Panc1 (cell line): ENCODE data around the gene PLCB4. TPM values are rescaled to one million over a fixed set of nuclear protein-coding genes. Genes with fewer than 3 reads are reported as not detected.

Experiments
- ATAC-seq: fragments of 200-7000 bp; cut with Tn5 transposase; 2 replicates; pipeline ENCODE4 v1.9.1; 2020; ENCODE audit warnings: mild to moderate bottlenecking, moderate library complexity
- BruUV-seq: library from RNA; stranded (reverse); fragments of 400-500 nt; replicated peaks from 2 replicates; lab custom pipeline; 2021; lab: Mats Ljungman, UMichigan
- CTCF ChIA-PET: fragments of 300-600 bp; sonication (Branson Sonifier 250); formaldehyde crosslinking; loops from one replicate; lab custom pipeline; 2022; ENCODE audit warnings: antibody characterized with exemption; lab: Charles Lee
- POLR2A ChIA-PET: fragments of 300-600 bp; sonication (Branson Sonifier 250); formaldehyde crosslinking; loops from one replicate; lab custom pipeline; 2022; ENCODE audit warnings: antibody characterized with exemption; lab: Charles Lee
- DNase-seq: peaks from one replicate; pipeline ENCODE4 v3.0.0-alpha.2; 2010; ENCODE audit warnings: low read depth, low spot score
- H3K27ac ChIP-seq: 2 replicates; pipeline ENCODE4 v1.5.1; 2011; ENCODE audit warnings: mild to moderate bottlenecking, low read length, inconsistent platforms
- H3K27me3 ChIP-seq: fragments of 200-500 bp; sonication (Bioruptor generic); 2 replicates; pipeline ENCODE4 v1.6.0; 2014; ENCODE audit warnings: low read length, inconsistent platforms; ENCODE audit not compliant: control insufficient read depth, insufficient read depth
- H3K36me3 ChIP-seq: fragments of 200-500 bp; sonication (Bioruptor generic); 2 replicates; pipeline ENCODE4 v1.5.1; 2014; ENCODE audit warnings: inconsistent platforms, mild to moderate bottlenecking, low read length, moderate library complexity; ENCODE audit not compliant: control insufficient read depth, insufficient read depth
- H3K4me1 ChIP-seq: 2 replicates; pipeline ENCODE4 v1.5.1; 2011; ENCODE audit warnings: inconsistent platforms, mild to moderate bottlenecking, low read length, moderate library complexity; ENCODE audit not compliant: control insufficient read depth, insufficient read depth
- H3K4me3 ChIP-seq, 2 experiments: 2 replicates each; pipeline ENCODE4 v1.5.1; 2011 to 2012; ENCODE audit warnings: low read depth in 2 of 2, low read length in 2 of 2, mild to moderate bottlenecking in 2 of 2, inconsistent platforms in 1 of 2, moderate library complexity in 1 of 2
- H3K9me3 ChIP-seq: fragments of 200-500 bp; sonication (Bioruptor generic); 2 replicates; pipeline ENCODE4 v1.5.1; 2014; ENCODE audit warnings: low read depth, mild to moderate bottlenecking, inconsistent platforms, low read length, moderate library complexity; ENCODE audit not compliant: control insufficient read depth, insufficient read depth
- CTCF ChIP-seq: fragments of 450-650 bp; IDR thresholded peaks from 2 replicates; pipeline ENCODE4 v1.5.1; 2017; ENCODE audit warnings: mild to moderate bottlenecking
- POLR2AphosphoS5 ChIP-seq: IDR thresholded peaks from 2 replicates; pipeline ENCODE4 v1.6.1; 2012; ENCODE audit warnings: mild to moderate bottlenecking, low read depth, low read length, moderate library complexity
- REST ChIP-seq, 2 experiments: IDR thresholded peaks; 2 replicates each; pipeline ENCODE4 v1.6.1; 2011 to 2012; ENCODE audit warnings: low read depth in 2 of 2, control low read depth in 1 of 2, low read length in 1 of 2, mild to moderate bottlenecking in 1 of 2, moderate library complexity in 1 of 2; ENCODE audit not compliant: insufficient read depth in 1 of 2
- SIN3A ChIP-seq: IDR thresholded peaks from 2 replicates; pipeline ENCODE4 v1.6.1; 2012; ENCODE audit warnings: low read depth, mild to moderate bottlenecking, low read length, moderate library complexity, borderline replicate concordance; ENCODE audit not compliant: insufficient read depth
- TCF7L2 ChIP-seq: IDR thresholded peaks from 2 replicates; pipeline ENCODE4 v1.6.1; 2011; ENCODE audit warnings: mild to moderate bottlenecking, low read depth, low read length, inconsistent platforms
- in situ Hi-C: cut with HindIII; loops from 2 replicates; pipeline ENCODE4 v1.10.0; 2016; ENCODE audit warnings: low sequenced_read_pairs, low pct_unique_long_range_greater_than_20kb
- intact Hi-C: fragments of 100-400 bp; cut with micrococcal nuclease; formaldehyde crosslinking; loops from one replicate; pipeline ENCODE4 v1.10.0; 2022; ENCODE audit not compliant: unreplicated experiment
- total RNA-seq: library from RNA; stranded (reverse); gene quantifications from one replicate; pipeline ENCODE4 v1.2.1, GENCODE V29; 2021; ENCODE audit not compliant: unreplicated experiment

PLCB4 gene
- total RNA-seq, 1 experiment from 2014 or later: 1.5 TPM

- ATAC-seq: no peak
- H3K36me3 ChIP-seq: no peaks in the 10 kb centered on the region
- in situ Hi-C loops (no loop called here), intact Hi-C loops (no loop called here)
- no peaks in the 10 kb centered on the region for H3K9me3 ChIP-seq
- DNase-seq: no peak
- H3K27me3 ChIP-seq: no peaks in the 10 kb centered on the region
- TF ChIP-seq CTCF: no peak
- TF ChIP-seq SIN3A: no peak
- no peak for TF ChIP-seq REST (IDR thresholded peaks at IDR 0.05; ENCODE audit: insufficient read depth in 1 of 2, low read depth in 2 of 2, low read length in 1 of 2)
- no peak for TF ChIP-seq POLR2AphosphoS5
- no peak for TF ChIP-seq TCF7L2
- CTCF ChIA-PET: no interaction called here
- no peak overlapping the region for H3K4me3 ChIP-seq
- POLR2A ChIA-PET: no interaction called here
- BruUV-seq: no TSS peak
- no peak overlapping the region for H3K27ac ChIP-seq
- no peaks in the 10 kb centered on the region for H3K4me1 ChIP-seq
Measured at GRCh38 chr20:9081423-9081966, 12.6 kb downstream of the PLCB4 start.

- POLR2A ChIA-PET: no interaction called here
- TF ChIP-seq SIN3A: no peak
- TF ChIP-seq CTCF: no peak
- TF ChIP-seq POLR2AphosphoS5: no peak
- TF ChIP-seq TCF7L2: no peak
- no peak for TF ChIP-seq REST (IDR thresholded peaks at IDR 0.05; ENCODE audit: insufficient read depth in 1 of 2, low read depth in 2 of 2, low read length in 1 of 2)
- in situ Hi-C loops (no loop called here), intact Hi-C loops (no loop called here)
- Histone ChIP-seq H3K4me3 (no peak overlapping the region), H3K4me1 (no peaks in the 10 kb centered on the region), H3K36me3 (no peaks in the 10 kb centered on the region), H3K27ac (no peak overlapping the region), H3K27me3 (no peaks in the 10 kb centered on the region), H3K9me3 (no peaks in the 10 kb centered on the region)
- no peak for DNase-seq
- no peak for ATAC-seq
- CTCF ChIA-PET: no interaction called here
- no TSS peak for BruUV-seq
Measured at GRCh38 chr20:9082741-9083140, 13.9 kb downstream of the PLCB4 start.
